ENCODE results near the gene SPRED1. TPM values are rescaled to one million over a fixed set of nuclear protein-coding genes. Genes with fewer than 3 reads are reported as not detected.

The SPRED1 gene
- total RNA-seq, 4 donors from 2014 or later: 3.7 to 7.2 (median 5.3) TPM

DNA sequence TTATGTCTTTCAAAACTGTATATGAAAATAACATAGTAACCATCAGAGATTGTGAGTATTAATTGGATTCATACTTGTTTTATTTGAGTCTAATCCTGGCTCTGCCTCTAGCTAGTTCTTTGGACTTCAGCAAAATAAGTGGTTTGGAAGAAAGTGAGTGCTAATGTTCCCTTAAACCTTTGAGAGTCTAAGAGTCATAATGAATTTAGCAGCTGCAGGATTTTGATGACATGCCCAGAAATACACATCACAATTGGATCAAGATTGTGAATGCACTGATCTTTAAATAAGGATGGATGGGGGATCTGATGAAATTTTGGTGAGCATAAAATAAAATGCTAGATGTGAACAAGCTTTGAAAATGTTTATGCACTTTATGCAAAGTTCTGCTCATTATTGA lies 121.4 kb downstream of the SPRED1 start:
- intact Hi-C loops (cut with DNase I; ENCODE audit: low total_unique reads): no loop called here
- Histone ChIP-seq H3K36me3 (no peaks in the 10 kb centered on the region), H3K27ac (peak overlapping the region in 2 of 4 donors; percentile 7 to 20), H3K4me3 (no peak overlapping the region), H3K4me1 (peaks cover 7 to 22% of the 10 kb centered on the region in 2 donors), H3K27me3 (no peaks in the 10 kb centered on the region), H3K9me3 (no peaks in the 10 kb centered on the region)
- in situ Hi-C loops (cut with MboI; ENCODE audit: low sequenced_read_pairs in 4 of 4): loop anchor here in 1 of 4 donors (25.0 kb wide), 1 partner anchor 387 kb away; no protein-coding TSS in a partner anchor
- ATAC-seq (no peak), DNase-seq (no peak)
- TF ChIP-seq POLR2A (IDR thresholded peaks at IDR 0.05): no peak
- no peak for TF ChIP-seq CTCF (IDR thresholded peaks at IDR 0.05 in 4 of 5, conservative IDR thresholded peaks at IDR 0.05 in 1 of 5)

DNA sequence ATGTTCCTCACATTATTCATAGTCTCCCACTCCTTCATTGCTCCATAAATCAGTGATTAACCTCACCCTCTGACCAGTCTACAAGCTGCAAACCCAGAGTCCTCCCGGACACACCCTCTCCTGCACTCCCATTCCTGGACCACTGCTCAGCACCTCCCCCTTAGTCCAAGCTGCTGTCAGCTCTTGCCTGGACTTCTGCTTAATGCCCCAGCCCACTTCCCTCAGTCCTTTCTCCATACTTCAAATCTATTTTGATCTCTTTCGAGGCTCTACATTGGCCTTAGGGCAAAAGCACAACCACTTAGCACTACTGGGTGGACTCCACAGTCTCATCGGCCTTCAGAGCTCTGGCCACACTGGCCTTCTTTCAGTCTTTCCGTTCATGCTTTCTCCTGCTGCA lies 121.9 kb downstream of the SPRED1 start:
- intact Hi-C loops (cut with DNase I; ENCODE audit: low total_unique reads) (no loop called here), in situ Hi-C loops (cut with MboI; ENCODE audit: low sequenced_read_pairs in 4 of 4) (loop anchor here in 1 of 4 donors (25.0 kb wide), 1 partner anchor 387 kb away; no protein-coding TSS in a partner anchor)
- no peak for TF ChIP-seq CTCF (IDR thresholded peaks at IDR 0.05 in 4 of 5, conservative IDR thresholded peaks at IDR 0.05 in 1 of 5)
- TF ChIP-seq POLR2A (IDR thresholded peaks at IDR 0.05): no peak
- Histone ChIP-seq H3K9me3 (no peaks in the 10 kb centered on the region), H3K4me3 (no peak overlapping the region), H3K36me3 (no peaks in the 10 kb centered on the region), H3K4me1 (peaks cover 7 to 22% of the 10 kb centered on the region in 2 donors), H3K27ac (peak overlapping the region in 3 of 4 donors; percentile 7 to 54 (median 25)), H3K27me3 (no peaks in the 10 kb centered on the region)
- no peak for ATAC-seq
- DNase-seq: no peak

- peaks cover 7 to 22% of the 10 kb centered on the region in 2 donors for H3K4me1 ChIP-seq
These were observed 123.4 kb downstream of the SPRED1 start for GRCh38 chr15:38376081-38376480.

DNA sequence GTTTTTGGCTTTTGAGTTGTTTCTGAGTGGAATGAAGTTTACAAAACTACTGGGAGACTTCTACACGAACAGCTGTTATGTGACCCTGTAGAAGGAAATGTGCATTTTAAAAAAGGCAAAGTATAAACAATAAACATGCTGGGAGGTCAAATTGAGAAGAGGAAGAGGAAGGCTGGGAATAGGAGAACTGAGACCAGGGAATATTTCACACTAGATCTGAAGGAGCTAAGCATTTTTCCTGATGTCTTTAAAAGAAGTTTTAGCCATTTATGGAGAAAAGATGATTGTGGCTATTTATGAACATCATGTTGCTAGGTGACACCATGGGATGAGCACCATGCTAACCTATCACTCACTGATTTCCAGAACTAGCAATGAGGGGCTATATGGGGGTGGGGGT lies 125.0 kb downstream of the SPRED1 start:
- ATAC-seq (peak in 1 of 2 donors; percentile 21), DNase-seq (no peak)
- Histone ChIP-seq H3K36me3 (no peaks in the 10 kb centered on the region), H3K27ac (peak overlapping the region in 3 of 4 donors; percentile 1 to 62 (median 47)), H3K4me1 (peaks cover 7 to 22% of the 10 kb centered on the region in 2 donors), H3K27me3 (no peaks in the 10 kb centered on the region), H3K9me3 (no peaks in the 10 kb centered on the region), H3K4me3 (no peak overlapping the region)
- intact Hi-C loops (cut with DNase I; ENCODE audit: low total_unique reads) (no loop called here), in situ Hi-C loops (cut with MboI; ENCODE audit: low sequenced_read_pairs in 4 of 4) (no loop called here)
- TF ChIP-seq CTCF (IDR thresholded peaks at IDR 0.05 in 4 of 5, conservative IDR thresholded peaks at IDR 0.05 in 1 of 5) (no peak), POLR2A (IDR thresholded peaks at IDR 0.05) (no peak)

More at GRCh38 chr15:38376081-38376480, 123.4 kb downstream of the SPRED1 start:
- ATAC-seq (no peak), DNase-seq (no peak)
- Histone ChIP-seq H3K27me3 (no peaks in the 10 kb centered on the region), H3K27ac (peak overlapping the region in 3 of 4 donors; percentile 15 to 54 (median 29)), H3K36me3 (no peaks in the 10 kb centered on the region), H3K9me3 (no peaks in the 10 kb centered on the region), H3K4me3 (no peak overlapping the region)
- intact Hi-C loops (cut with DNase I; ENCODE audit: low total_unique reads) (no loop called here), in situ Hi-C loops (cut with MboI; ENCODE audit: low sequenced_read_pairs in 4 of 4) (no loop called here)
- TF ChIP-seq POLR2A (IDR thresholded peaks at IDR 0.05) (no peak), CTCF (IDR thresholded peaks at IDR 0.05 in 4 of 5, conservative IDR thresholded peaks at IDR 0.05 in 1 of 5) (no peak)

GRCh38 chr15:38378161-38378560 lies 125.5 kb downstream of the SPRED1 start:
- H3K4me1 ChIP-seq: peaks cover 7 to 22% of the 10 kb centered on the region in 2 donors
- in situ Hi-C loops (cut with MboI; ENCODE audit: low sequenced_read_pairs in 4 of 4): no loop called here
- TF ChIP-seq CTCF (IDR thresholded peaks at IDR 0.05 in 4 of 5, conservative IDR thresholded peaks at IDR 0.05 in 1 of 5) (no peak), POLR2A (IDR thresholded peaks at IDR 0.05) (no peak)
- peak; percentile 11 to 26 for DNase-seq
- peak overlapping the region in 1 of 4 donors; percentile 11 for H3K4me3 ChIP-seq
- H3K9me3 ChIP-seq: no peaks in the 10 kb centered on the region
- intact Hi-C loops (cut with DNase I; ENCODE audit: low total_unique reads): no loop called here
- H3K27ac ChIP-seq: peak overlapping the region; percentile 1 to 62 (median 25)
- peak in 1 of 2 donors; percentile 39 for ATAC-seq
- no peaks in the 10 kb centered on the region for H3K36me3 ChIP-seq
- no peaks in the 10 kb centered on the region for H3K27me3 ChIP-seq

All from gastrocnemius medialis (tissue), 4 donors.